Keratinocyte (primary cell): ENCODE results near the gene MASP2. TPM values are rescaled to one million over a fixed set of nuclear protein-coding genes. Genes with fewer than 3 reads are reported as not detected.

Experiments
- DNase-seq: peaks from one replicate; pipeline ENCODE4 v3.0.0-alpha.2; 2011; ENCODE audit warnings: low read depth, missing footprints, low spot score
- FAIRE-seq: peaks from 2 replicates; lab custom pipeline; 2011; peaks lifted over from hg19 to GRCh38; lab: Jason Lieb, UNC
- H2AFZ ChIP-seq: 2 replicates; pipeline ENCODE4 v1.6.0; 2012; ENCODE audit warnings: low read length, control low read depth, inconsistent platforms; ENCODE audit not compliant: control insufficient read depth
- H3K27ac ChIP-seq: 2 replicates; pipeline ENCODE4 v1.5.1; 2011; ENCODE audit warnings: low read length; ENCODE audit not compliant: control insufficient read depth, insufficient read depth
- H3K27me3 ChIP-seq: 3 replicates; pipeline ENCODE4 v1.6.0; 2011; ENCODE audit warnings: low read length; ENCODE audit not compliant: control insufficient read depth, insufficient read depth; ENCODE audit errors: extremely low read depth
- H3K36me3 ChIP-seq, 2 experiments: 2 replicates in 1 of 2; 3 replicates in 1 of 2; pipeline ENCODE4 v1.5.1; 2011; ENCODE audit warnings: low read length in 2 of 2, mild to moderate bottlenecking in 1 of 2; ENCODE audit not compliant: control insufficient read depth in 2 of 2, insufficient read depth in 2 of 2; ENCODE audit errors: extremely low read depth in 1 of 2
- H3K4me1 ChIP-seq: 3 replicates; pipeline ENCODE4 v1.5.1; 2011; ENCODE audit warnings: low read length; ENCODE audit not compliant: control insufficient read depth, insufficient read depth; ENCODE audit errors: extremely low read depth
- H3K4me2 ChIP-seq: 3 replicates; pipeline ENCODE4 v1.6.0; 2011; ENCODE audit warnings: low read depth, low read length; ENCODE audit not compliant: control insufficient read depth, insufficient read depth; ENCODE audit errors: extremely low read depth
- H3K4me3 ChIP-seq, 3 experiments: fragments of 200-600 bp in 1 of 3; sonication (generic) in 1 of 3; 2 replicates in 2 of 3; 3 replicates in 1 of 3; pipeline ENCODE4 v1.5.1; 2011 to 2016; ENCODE audit warnings: low read length in 3 of 3, mild to moderate bottlenecking in 3 of 3, control low read depth in 2 of 3, inconsistent platforms in 1 of 3, low read depth in 1 of 3, mixed read lengths in 1 of 3, mixed run types in 1 of 3, moderate library complexity in 1 of 3; ENCODE audit not compliant: control insufficient read depth in 2 of 3, insufficient read depth in 2 of 3; ENCODE audit errors: extremely low read depth in 1 of 3
- H3K79me2 ChIP-seq: 2 replicates; pipeline ENCODE4 v1.6.0; 2012; ENCODE audit warnings: low read length; ENCODE audit not compliant: control insufficient read depth, insufficient read depth
- H3K9ac ChIP-seq: 3 replicates; pipeline ENCODE4 v1.6.0; 2011; ENCODE audit warnings: low read length; ENCODE audit not compliant: control insufficient read depth, insufficient read depth; ENCODE audit errors: extremely low read depth
- H3K9me1 ChIP-seq: 3 replicates; pipeline ENCODE4 v1.6.0; 2011; ENCODE audit warnings: low read length; ENCODE audit not compliant: control insufficient read depth, insufficient read depth; ENCODE audit errors: extremely low read depth
- H3K9me3 ChIP-seq: 2 replicates; pipeline ENCODE4 v1.5.1; 2012; ENCODE audit warnings: low read depth, low read length; ENCODE audit not compliant: control insufficient read depth
- H4K20me1 ChIP-seq: 3 replicates; pipeline ENCODE4 v1.6.0; 2011; ENCODE audit warnings: low read length; ENCODE audit not compliant: control insufficient read depth, insufficient read depth; ENCODE audit errors: extremely low read depth
- EZH2 ChIP-seq: IDR thresholded peaks from one replicate; pipeline ENCODE4 v1.6.1; 2012; ENCODE audit warnings: inconsistent platforms, mild to moderate bottlenecking, low read length, moderate library complexity
- dilution Hi-C: fragments of 300-500 bp; cut with MboI; formaldehyde crosslinking; loops from one replicate; pipeline ENCODE4 v1.7.0; 2020; ENCODE audit warnings: low sequenced_read_pairs; ENCODE audit not compliant: extremely low pct_ligation_motif_present
- polyA plus RNA-seq, 5 experiments: library from polyadenylated mRNA; depleted of rRNA in 3 of 5; stranded (reverse) in 3 of 5; stranded (forward) in 1 of 5; unstranded in 1 of 5; fragments of >200 nt; gene quantifications; 1 replicate in 1 of 5; 2 replicates in 3 of 5; 3 replicates in 1 of 5; pipeline versions ENCODE4 v1.2.1 to v1.2.3, GENCODE V29; 2011 to 2012; ENCODE audit warnings: missing spikeins in 2 of 5, low read depth in 1 of 5, low replicate concordance in 1 of 5
- TF ChIP-seq, protein P1 (sequence below), 3 experiments: IDR thresholded peaks in 1 of 3; conservative IDR thresholded peaks in 1 of 3; optimal IDR thresholded peaks in 1 of 3; 2 replicates in 2 of 3; 3 replicates in 1 of 3; pipeline versions ENCODE3 to v1.5.1; 2011; ENCODE audit warnings: low read length in 3 of 3, mild to moderate bottlenecking in 3 of 3, moderate library complexity in 2 of 3, control low read depth in 1 of 3, inconsistent platforms in 1 of 3; ENCODE audit not compliant: insufficient read depth in 2 of 3; ENCODE audit errors: extremely low read depth in 1 of 3

MASP2 gene
- polyA plus RNA-seq, 1 donor (not counting 4 experiments of a cell fraction or from before 2014, with no cell fraction given) = 0.03 TPM

GRCh38 chr1:11067716-11068599 is 20.9 kb upstream of the MASP2 start:
- no peak overlapping the region for H3K9ac ChIP-seq
- H2AFZ ChIP-seq = no peak overlapping the region
- no peak overlapping the region for H3K4me3 ChIP-seq
- H3K36me3 ChIP-seq = peaks cover 46 to 58% of the 10 kb centered on the region in 2 experiments
- no peak for FAIRE-seq
- no peaks in the 10 kb centered on the region for H3K27me3 ChIP-seq
- H4K20me1 ChIP-seq = no peaks in the 10 kb centered on the region
- H3K9me1 ChIP-seq = no peaks in the 10 kb centered on the region
- TF ChIP-seq EZH2 = no peak
- TF ChIP-seq, protein P1, sequence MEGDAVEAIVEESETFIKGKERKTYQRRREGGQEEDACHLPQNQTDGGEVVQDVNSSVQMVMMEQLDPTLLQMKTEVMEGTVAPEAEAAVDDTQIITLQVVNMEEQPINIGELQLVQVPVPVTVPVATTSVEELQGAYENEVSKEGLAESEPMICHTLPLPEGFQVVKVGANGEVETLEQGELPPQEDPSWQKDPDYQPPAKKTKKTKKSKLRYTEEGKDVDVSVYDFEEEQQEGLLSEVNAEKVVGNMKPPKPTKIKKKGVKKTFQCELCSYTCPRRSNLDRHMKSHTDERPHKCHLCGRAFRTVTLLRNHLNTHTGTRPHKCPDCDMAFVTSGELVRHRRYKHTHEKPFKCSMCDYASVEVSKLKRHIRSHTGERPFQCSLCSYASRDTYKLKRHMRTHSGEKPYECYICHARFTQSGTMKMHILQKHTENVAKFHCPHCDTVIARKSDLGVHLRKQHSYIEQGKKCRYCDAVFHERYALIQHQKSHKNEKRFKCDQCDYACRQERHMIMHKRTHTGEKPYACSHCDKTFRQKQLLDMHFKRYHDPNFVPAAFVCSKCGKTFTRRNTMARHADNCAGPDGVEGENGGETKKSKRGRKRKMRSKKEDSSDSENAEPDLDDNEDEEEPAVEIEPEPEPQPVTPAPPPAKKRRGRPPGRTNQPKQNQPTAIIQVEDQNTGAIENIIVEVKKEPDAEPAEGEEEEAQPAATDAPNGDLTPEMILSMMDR (optimal IDR thresholded peaks at IDR 0.05 in 1 of 3, IDR thresholded peaks at IDR 0.05 in 1 of 3, conservative IDR thresholded peaks at IDR 0.05 in 1 of 3; ENCODE audit: extremely low read depth in 1 of 3, insufficient read depth in 2 of 3, low read length in 3 of 3) = no peak
- dilution Hi-C loops = no loop called here
- H3K4me1 ChIP-seq = no peaks in the 10 kb centered on the region
- H3K79me2 ChIP-seq = no peaks in the 10 kb centered on the region
- H3K4me2 ChIP-seq = no peak overlapping the region
- no peaks in the 10 kb centered on the region for H3K9me3 ChIP-seq
- no peak for DNase-seq
- no peak overlapping the region for H3K27ac ChIP-seq

DNA sequence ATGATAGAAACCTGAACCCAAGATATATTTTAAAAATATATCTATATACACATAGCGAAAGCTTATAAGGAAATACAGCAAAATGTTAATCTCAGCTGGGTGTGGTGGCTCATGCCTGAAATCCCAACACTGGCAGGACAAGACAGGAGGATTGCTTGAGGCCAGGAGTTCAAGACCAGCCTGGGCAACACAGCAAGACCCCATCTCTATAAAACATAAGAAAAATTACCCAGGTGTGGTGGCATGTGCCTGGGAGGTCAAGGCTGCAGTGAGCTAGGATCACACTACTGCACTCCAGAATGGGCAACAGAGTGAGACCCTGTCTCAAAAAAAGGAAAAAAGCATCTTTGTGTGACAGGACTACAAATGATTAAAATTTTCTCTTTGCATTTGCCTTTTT is 18.8 kb upstream of the MASP2 start:
- H3K4me3 ChIP-seq = no peak overlapping the region

More for the DNA sequence above, 18.8 kb upstream of the MASP2 start:
- H3K27me3 ChIP-seq = no peaks in the 10 kb centered on the region
- H3K27ac ChIP-seq = no peak overlapping the region
- H3K4me1 ChIP-seq = peaks cover 8% of the 10 kb centered on the region
- no peaks in the 10 kb centered on the region for H3K9me3 ChIP-seq
- H3K9me1 ChIP-seq = no peaks in the 10 kb centered on the region
- TF ChIP-seq, protein P1 (optimal IDR thresholded peaks at IDR 0.05 in 1 of 3, IDR thresholded peaks at IDR 0.05 in 1 of 3, conservative IDR thresholded peaks at IDR 0.05 in 1 of 3; ENCODE audit: extremely low read depth in 1 of 3, insufficient read depth in 2 of 3, low read length in 3 of 3) = no peak
- TF ChIP-seq EZH2 = no peak
- H3K9ac ChIP-seq = no peak overlapping the region
- FAIRE-seq = no peak
- peaks cover 30 to 46% of the 10 kb centered on the region in 2 experiments for H3K36me3 ChIP-seq
- peaks cover 9% of the 10 kb centered on the region for H3K79me2 ChIP-seq
- H4K20me1 ChIP-seq = no peaks in the 10 kb centered on the region
- H2AFZ ChIP-seq = no peak overlapping the region
- dilution Hi-C loops = no loop called here
- no peak for DNase-seq
- H3K4me2 ChIP-seq = no peak overlapping the region
